Nephron (organoid): Measurements from ENCODE around the gene NTM.

Experiments used
- H3K27ac Mint-ChIP-seq, 3 experiments: 2 replicates each; pipeline ENCODE4 v1.8.0; 2020; ENCODE audit warnings: mixed read lengths in 3 of 3, mild to moderate bottlenecking in 2 of 3, moderate library complexity in 1 of 3
- H3K27me3 Mint-ChIP-seq: 2 replicates; pipeline ENCODE4 v1.8.0; 2021; ENCODE audit warnings: low read depth, mild to moderate bottlenecking, moderate library complexity, mixed read lengths
- H3K36me3 Mint-ChIP-seq: 2 replicates; pipeline ENCODE4 v1.8.0; 2020; ENCODE audit warnings: low read depth, mixed read lengths
- H3K4me1 Mint-ChIP-seq: 2 replicates; pipeline ENCODE4 v1.8.0; 2020; ENCODE audit warnings: mixed read lengths
- H3K4me3 Mint-ChIP-seq, 3 experiments: 2 replicates each; pipeline ENCODE4 v1.8.0; 2020; ENCODE audit warnings: mild to moderate bottlenecking in 3 of 3, mixed read lengths in 3 of 3, moderate library complexity in 2 of 3
- H3K9me3 Mint-ChIP-seq: 2 replicates; pipeline ENCODE4 v1.8.0; 2020; ENCODE audit warnings: mixed read lengths
- CTCF ChIP-seq, 3 experiments: fragments of 200-600 bp; sonication (generic); IDR thresholded peaks; one replicate each; pipeline ENCODE4 v1.5.0; 2021; ENCODE audit warnings: antibody characterized with exemption in 3 of 3; ENCODE audit not compliant: unreplicated experiment in 3 of 3

Gene NTM

GRCh38 chr11:132211479-132211878 is 841.1 kb downstream of the NTM start:
- no peaks in the 10 kb centered on the region for H3K27me3 Mint-ChIP-seq
- H3K9me3 Mint-ChIP-seq, result peaks cover 7% of the 10 kb centered on the region
- no peaks in the 10 kb centered on the region for H3K4me1 Mint-ChIP-seq
- TF ChIP-seq CTCF (IDR thresholded peaks at IDR 0.05; ENCODE audit: unreplicated experiment in 3 of 3), result no peak
- no peak overlapping the region for H3K4me3 Mint-ChIP-seq
- no peak overlapping the region for H3K27ac Mint-ChIP-seq
- no peaks in the 10 kb centered on the region for H3K36me3 Mint-ChIP-seq

GRCh38 chr11:132217856-132218255 is 847.4 kb downstream of the NTM start:
- Mint-ChIP-seq H3K4me3 (no peak overlapping the region), H3K36me3 (no peaks in the 10 kb centered on the region), H3K27me3 (peaks cover 3% of the 10 kb centered on the region), H3K4me1 (peaks cover 15% of the 10 kb centered on the region), H3K27ac (no peak overlapping the region), H3K9me3 (no peaks in the 10 kb centered on the region)
- no peak for TF ChIP-seq CTCF (IDR thresholded peaks at IDR 0.05; ENCODE audit: unreplicated experiment in 3 of 3)

GRCh38 chr11:132220474-132220873 is 850.1 kb downstream of the NTM start:
- H3K27me3 Mint-ChIP-seq, result peaks cover 10% of the 10 kb centered on the region
- TF ChIP-seq CTCF (IDR thresholded peaks at IDR 0.05; ENCODE audit: unreplicated experiment in 3 of 3), result no peak
- H3K36me3 Mint-ChIP-seq, result no peaks in the 10 kb centered on the region
- H3K9me3 Mint-ChIP-seq, result peaks cover 10% of the 10 kb centered on the region
- H3K4me1 Mint-ChIP-seq, result peaks cover 16% of the 10 kb centered on the region
- peak overlapping the region in 1 of 3 experiments; percentile 40 for H3K27ac Mint-ChIP-seq
- no peak overlapping the region for H3K4me3 Mint-ChIP-seq

- H3K9me3 Mint-ChIP-seq, result peaks cover 13% of the 10 kb centered on the region
- no peaks in the 10 kb centered on the region for H3K36me3 Mint-ChIP-seq
- no peak for TF ChIP-seq CTCF (IDR thresholded peaks at IDR 0.05; ENCODE audit: unreplicated experiment in 3 of 3)
- peaks cover 7% of the 10 kb centered on the region for H3K27me3 Mint-ChIP-seq
- no peak overlapping the region for H3K4me3 Mint-ChIP-seq
- peaks cover 16% of the 10 kb centered on the region for H3K4me1 Mint-ChIP-seq
- H3K27ac Mint-ChIP-seq, result no peak overlapping the region
Measured at GRCh38 chr11:132222345-132222744, 851.9 kb downstream of the NTM start.

GRCh38 chr11:132226522-132226921 is 856.1 kb downstream of the NTM start:
- no peaks in the 10 kb centered on the region for H3K36me3 Mint-ChIP-seq
- TF ChIP-seq CTCF (IDR thresholded peaks at IDR 0.05; ENCODE audit: unreplicated experiment in 3 of 3), result no peak
- H3K4me3 Mint-ChIP-seq, result no peak overlapping the region
- H3K9me3 Mint-ChIP-seq, result peaks cover 13% of the 10 kb centered on the region
- H3K27me3 Mint-ChIP-seq, result peaks cover 7% of the 10 kb centered on the region
- H3K27ac Mint-ChIP-seq, result no peak overlapping the region
- peaks cover 4% of the 10 kb centered on the region for H3K4me1 Mint-ChIP-seq

GRCh38 chr11:132228746-132229325 is 858.4 kb downstream of the NTM start:
- peaks cover 13% of the 10 kb centered on the region for H3K27me3 Mint-ChIP-seq
- no peak overlapping the region for H3K4me3 Mint-ChIP-seq
- no peak overlapping the region for H3K27ac Mint-ChIP-seq
- H3K9me3 Mint-ChIP-seq, result peaks cover 10% of the 10 kb centered on the region
- peaks cover 6% of the 10 kb centered on the region for H3K4me1 Mint-ChIP-seq
- H3K36me3 Mint-ChIP-seq, result no peaks in the 10 kb centered on the region
- no peak for TF ChIP-seq CTCF (IDR thresholded peaks at IDR 0.05; ENCODE audit: unreplicated experiment in 3 of 3)
